Measurements from ENCODE around the gene EPSTI1.

DNA sequence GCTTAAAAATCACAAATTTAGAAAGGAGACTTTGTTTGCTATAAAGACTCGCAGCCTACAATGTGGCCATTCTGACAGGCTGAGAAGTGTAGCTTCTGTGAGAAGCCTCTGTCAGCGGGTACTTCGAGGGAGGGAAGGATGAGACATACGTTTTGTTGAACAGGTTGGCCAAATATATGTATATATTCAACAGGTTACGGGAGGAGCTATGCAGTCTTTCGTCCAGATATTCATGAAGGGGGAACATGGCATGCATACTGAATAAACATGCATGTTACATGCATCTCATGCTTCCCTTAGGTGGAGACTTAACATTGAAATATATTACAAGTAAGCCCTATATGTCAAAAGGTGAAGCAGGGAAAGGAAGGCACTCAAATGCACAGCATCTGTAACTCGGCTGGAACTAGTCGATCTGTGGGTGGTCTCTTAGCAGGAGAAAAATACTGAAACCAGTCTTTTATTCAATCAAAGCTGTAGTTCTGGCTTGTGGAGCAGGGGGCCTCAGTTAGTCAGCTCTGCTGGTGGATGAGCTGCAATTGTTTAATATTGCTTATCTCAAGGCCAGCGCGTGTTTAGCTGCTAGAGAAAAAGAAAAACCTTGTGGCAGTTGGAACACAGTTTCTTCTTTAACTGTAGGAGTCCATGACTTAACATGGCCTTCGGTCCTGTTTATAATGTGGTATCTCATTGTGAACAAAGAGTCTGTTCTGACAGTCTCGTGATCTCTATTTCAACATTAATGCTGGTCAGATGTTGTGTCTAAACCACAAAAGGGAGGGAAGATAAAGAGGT is 116.4 kb downstream of the EPSTI1 start:
- TF ChIP-seq CTCF (conservative IDR thresholded peaks at IDR 0.05 in 1 of 2, IDR thresholded peaks at IDR 0.05 in 1 of 2; ENCODE audit: extremely low read depth in 1 of 2, insufficient read depth in 1 of 2, low read depth in 1 of 2, low read length in 2 of 2), result no peak
- TF ChIP-seq EZH2 (IDR thresholded peaks at IDR 0.05; ENCODE audit: borderline replicate concordance, low read length), result no peak
